Fibroblast of skin of abdomen (primary cell): ENCODE measurements around the gene NBAS.
"Not testable (repeated sequence)": the region's sequence is repeated elsewhere in the genome, so short reads cannot be mapped to it uniquely, and the experiment has no call there.

Experiments
- DNase-seq: peaks from one replicate; pipeline ENCODE4 v3.0.0-alpha.2; 2013

NBAS gene

DNA sequence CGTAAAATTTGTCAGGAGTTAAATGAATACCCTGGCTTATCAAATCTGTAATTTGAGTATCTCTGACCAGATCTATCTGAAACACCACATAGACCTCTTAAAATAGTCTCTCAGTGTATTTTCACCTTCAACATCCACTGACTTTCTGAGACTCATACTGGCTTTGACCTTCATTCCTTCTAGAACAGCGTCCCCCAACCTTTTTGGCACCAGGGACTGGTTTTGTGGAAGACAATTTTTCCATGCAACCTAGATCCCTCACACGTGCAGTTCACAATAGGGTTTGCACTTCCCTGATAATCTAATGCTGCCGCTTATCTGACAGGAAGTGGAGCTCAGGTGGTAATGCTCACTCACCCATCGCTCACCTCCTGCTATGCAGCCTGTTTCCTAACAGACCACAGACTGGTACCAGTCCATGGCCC is 3.2 kb downstream of the NBAS start:
- DNase-seq, result no peak

DNA sequence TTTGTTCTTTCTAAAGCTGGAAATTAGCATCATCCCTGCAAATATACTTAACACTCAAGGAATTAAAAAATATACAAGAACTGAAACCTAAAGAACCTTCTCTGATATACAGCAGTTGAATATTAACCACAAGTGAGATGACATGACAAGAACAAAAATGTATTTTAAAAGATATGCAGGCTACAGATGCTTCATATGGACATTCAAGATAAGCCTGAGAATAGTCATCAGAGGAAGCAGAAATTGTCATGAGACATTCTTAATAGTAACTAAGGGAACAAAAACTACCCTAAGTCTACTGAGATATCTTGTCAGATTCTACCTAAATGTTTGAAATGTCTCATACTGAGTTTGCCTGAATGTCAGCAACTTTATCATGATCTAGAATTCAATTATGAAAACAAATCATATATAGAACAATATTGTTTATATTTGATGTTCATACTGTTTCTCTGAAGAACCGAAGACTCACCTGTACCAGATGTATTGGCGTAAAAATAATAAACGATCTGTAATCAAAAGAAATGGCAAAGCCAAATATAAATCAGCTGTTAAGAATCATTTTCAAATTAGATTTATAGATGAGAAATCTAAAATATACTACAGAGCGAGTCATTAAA is 4.7 kb downstream of the NBAS start:
- DNase-seq, result no peak

DNA sequence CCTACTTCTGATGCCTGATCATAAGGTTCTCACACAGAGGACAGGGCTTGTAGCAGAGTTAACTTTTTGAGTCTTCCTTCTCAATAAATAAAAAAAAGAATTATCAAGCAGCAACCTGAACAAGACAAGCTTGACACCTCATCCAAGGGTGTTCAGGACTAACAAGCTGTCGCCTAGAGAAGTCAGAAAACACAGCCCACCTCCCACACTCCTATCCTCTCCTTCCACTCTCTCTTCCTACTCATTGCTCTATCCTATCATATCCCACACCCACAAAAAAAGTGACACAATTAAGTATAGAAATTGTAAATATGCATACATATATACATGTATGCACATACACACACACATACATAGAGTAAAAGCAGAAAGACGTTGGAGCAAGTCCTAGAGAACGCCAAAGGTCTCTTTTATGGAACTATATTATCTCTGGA is 5.4 kb downstream of the NBAS start:
- DNase-seq, result no peak

DNA sequence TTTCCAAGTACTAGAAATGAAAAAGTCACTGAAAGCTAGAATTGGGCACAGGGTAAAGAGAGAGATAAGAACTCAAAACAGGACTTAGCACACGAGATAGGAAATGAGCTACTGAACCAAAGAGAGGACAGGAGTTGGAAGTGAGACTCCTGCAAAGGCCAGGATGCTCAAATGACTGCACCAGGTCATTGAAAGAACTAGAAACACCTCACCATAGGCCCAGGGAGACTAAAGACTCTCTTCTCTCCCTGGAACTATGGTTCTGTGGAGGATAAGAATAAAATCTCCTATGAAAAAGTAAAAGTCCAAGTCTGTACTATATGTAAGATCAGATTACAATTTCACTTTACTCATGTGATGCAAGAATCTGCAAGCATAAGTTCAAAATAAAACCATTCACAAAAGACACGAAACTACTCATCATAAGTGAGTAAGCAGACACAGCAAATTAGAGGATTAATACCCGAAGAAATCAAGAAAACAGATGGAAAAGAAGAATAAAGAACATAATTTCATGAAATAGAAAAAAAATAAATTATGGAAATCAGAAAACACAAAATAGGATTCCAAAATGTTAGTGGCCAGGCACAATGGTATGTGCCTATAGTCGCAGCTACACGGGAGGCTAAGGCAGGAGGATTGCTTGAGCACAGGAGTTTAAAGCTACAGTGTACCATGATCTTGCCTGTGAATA is 6.5 kb downstream of the NBAS start:
- peak; percentile 55 for DNase-seq

DNA sequence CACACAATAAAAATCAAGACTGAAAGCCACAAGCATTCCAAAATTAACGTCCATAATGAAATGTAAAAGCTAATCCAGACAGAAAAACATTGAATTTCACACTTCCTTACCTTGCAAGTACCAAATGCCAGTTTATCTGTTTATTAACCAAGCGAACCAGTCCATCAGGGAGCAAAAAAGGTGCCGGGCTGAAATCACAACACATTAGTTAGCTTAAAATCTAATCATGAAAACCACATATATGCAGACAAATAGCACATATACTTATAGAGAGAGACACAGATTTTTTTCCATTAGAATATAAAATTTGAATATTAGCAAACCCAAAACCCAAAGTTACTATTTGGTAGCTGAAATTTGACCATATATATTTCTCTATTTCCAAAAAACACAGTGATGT is 7.2 kb downstream of the NBAS start:
- DNase-seq, result no peak

DNA sequence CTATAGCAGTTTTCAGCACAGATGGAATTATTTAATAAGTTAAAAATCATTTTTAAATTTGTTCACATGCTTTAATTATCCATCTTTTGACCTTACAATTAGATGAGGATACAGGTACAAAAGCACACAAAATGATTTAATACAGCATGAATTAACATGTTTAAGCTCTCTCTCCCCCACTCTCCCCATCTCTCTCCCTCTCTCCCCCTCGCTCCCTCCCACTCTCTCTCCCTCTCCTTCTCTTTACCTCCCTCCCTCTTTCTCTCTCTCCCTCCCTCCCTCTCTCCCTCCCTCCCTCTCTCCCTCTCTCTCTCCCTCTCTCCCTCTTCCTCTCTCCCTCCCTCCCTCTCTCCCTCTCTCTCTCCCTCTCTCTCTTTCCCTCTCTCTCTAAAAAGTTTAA is 7.6 kb downstream of the NBAS start:
- no peak for DNase-seq

DNA sequence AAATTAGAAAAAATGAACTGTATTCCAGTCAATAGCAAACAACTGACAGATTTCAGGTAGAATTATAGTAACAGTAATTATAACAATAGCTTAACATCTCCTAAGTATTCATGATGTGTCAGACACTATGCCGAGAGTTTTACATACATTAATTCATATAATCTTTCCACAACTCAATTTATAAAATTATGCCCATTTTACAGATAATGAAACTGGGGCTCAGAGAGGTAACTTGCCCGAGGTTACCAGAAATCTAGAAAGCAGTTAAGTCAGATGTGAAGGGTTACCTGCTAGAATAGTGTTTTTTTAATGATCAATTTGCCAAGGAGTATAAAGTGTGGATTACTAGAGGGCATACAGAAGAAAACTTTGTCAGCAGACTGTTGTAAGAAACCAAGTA is 12.2 kb downstream of the NBAS start:
- DNase-seq, result no peak

DNA sequence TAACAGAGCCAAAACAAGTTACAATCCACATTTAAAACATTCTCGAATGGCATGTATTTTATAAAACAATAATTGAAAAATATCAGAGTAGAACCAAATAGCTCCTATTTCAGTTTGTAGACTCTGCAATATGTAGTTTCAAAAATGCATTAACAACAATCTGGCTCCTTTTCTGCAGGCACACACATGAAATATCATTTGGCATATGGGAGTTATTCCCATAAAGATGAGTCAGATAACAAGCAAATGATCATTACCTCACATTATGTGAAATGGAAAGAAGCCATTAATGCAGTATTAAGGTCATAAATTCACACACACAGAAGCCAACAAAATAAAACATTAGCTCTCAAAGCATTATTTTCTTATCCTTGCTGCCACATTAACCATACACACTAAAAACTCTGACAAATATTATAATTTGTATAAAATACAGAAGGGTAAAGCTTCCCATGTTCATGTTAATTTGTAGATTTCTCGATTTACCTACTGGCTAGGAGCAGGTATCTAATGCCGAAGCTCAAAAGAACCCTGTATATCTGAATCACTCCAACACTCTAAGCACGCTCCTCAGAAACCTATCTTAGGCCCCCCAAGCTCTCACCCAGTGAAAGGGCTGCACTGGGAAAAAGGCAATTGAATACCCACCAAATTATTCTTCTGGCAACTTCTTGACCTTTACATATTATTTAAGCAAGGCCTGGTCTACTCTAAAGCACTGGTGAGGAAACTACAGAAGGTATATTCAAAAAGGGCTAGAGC is 13.8 kb downstream of the NBAS start:
- DNase-seq, result peak; percentile 11

DNA sequence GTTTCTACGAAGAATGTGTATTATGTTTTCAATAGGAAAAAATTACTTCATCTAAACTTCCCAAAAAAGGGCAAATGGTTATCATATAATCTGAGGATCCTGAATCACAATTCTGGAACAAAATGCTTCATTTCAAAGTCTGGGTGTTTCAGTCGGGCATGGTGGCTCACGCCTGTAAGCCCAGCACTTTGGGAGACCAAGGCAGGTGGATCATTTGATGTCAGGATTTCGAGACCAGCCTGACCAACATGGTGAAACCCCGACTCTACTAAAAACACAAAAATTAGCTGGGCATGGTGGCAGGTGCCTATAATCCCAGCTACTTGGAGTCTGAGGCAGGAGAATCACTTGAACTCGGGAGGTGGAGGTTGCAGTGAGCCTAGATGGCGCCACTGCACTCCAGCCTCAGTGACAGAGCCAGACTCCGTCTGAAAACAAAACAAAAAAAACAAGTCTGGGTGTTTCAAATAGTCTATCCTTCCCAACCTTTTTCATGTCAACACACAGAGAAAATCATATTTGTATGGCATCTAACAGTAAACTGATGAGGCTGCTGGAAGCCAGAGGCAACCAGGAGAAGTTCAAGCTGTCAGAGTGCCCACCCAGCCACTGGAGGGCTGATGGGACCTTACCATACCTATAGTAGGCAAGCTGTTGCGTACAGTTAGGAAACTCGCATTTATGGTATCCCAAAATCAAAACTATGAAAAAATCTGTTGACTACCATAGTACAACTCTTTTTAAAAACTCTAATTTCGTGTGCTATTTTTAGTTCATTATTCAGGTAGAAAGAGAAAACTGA is 14.6 kb downstream of the NBAS start:
- DNase-seq, result no peak

DNA sequence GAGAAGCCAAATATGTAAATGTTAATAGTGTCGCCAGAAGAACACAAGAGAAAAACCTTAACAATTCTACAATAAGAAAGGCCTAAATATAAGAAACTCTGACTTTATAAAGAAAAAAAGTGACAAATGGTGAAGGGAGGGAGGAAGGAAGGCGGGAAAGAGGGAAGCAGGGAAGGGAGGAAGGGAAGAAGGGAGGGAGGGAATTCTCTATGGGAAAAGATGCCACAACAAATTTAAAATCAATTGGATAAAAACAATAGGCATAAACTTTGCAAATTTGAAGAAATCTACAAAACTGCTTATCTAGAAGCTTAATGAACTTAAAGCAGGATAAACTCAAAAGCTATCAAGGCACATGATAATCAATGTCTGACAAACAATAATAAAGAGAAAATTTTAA is 16.9 kb downstream of the NBAS start:
- no peak for DNase-seq

DNA sequence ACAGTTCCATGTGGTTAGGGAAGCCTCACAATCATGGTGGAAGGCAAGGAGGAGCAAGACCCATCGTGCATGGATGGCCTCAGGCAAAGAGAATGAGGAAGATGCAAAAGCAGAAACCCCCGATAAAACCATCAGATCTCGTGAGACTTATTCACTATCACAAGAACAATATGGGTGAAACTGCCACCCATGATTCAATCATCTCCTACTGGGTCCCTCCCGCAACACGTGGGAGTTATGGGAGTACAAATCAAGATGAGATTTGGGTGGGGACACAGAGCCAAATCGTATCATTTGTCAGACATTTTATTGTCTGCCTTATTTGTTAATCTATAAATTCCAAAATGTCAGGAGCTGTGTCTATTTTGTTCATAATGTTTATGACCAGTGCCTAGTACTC is 17.6 kb downstream of the NBAS start:
- DNase-seq, result no peak

DNA sequence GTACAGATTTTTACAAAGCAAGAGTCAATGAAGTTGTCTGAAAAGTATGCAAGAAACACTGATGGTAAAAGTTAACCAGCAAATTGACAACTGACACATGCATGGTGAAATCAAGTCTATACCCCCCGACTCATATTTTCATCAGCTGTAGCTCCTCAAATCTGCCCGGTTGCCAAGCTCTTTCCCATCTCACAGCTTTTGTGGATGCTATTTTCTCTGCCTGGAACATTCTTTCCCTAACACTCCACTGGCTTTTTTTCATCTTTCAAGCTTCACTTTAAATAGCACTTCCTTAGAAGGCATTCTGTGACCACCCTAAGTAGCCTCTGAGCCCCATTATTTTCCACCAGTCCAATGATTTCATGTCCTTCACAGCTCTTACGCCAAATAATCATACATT is 18.1 kb downstream of the NBAS start:
- no peak for DNase-seq

DNA sequence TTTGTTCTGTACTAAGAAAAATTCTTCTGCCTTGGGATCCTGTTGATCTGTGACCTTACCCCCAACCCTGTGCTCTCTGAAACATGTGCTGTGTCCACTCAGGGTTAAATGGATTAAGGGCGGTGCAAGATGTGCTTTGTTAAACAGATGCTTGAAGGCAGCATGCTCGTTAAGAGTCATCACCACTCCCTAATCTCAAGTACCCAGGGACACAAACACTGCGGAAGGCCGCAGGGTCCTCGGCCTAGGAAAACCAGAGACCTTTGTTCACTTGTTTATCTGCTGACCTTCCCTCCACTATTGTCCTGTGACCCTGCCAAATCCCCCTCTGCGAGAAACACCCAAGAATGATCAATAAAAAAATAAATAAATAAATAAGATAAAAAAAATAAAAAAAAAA is 18.9 kb downstream of the NBAS start:
- DNase-seq, result not testable (repeated sequence)

DNA sequence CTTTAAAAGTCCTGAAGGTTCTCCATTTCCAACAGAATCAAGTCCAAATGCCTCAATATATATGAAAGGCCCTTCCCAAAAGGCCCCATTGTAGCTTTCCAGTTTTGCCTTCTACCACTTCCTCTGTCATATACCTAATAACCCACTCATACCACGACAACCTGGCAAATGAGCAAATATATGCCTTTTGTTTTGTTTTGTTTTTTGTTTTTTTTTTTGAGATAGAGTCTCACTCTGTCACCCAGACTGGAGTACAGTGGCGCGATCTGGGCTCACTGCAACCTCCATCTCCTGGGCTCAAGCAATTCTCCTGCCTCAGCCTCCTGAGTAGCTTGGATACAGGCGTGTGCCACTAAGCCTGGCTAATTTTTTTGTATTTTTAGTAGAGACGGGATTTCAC is 20.6 kb downstream of the NBAS start:
- DNase-seq, result not testable (repeated sequence)

DNA sequence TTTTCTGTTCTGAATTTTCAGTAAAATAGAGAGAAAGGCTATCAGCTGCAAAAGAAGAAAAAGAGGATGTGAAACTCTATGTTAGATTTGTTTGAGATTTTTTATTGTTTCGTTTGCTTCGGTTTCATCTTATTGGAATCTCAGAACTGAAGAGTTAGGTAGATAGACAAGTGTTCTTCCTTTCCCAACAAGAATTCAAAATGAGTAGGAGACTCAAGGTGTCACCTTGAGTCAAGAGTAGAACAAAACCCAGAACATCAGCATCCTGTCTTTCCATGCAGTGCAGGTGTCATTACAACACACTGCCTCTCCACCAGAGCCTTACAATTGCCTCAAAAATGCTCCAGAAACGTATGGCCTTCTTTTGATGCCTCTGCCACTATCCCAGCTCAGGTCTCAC is 21.1 kb downstream of the NBAS start:
- no peak for DNase-seq

DNA sequence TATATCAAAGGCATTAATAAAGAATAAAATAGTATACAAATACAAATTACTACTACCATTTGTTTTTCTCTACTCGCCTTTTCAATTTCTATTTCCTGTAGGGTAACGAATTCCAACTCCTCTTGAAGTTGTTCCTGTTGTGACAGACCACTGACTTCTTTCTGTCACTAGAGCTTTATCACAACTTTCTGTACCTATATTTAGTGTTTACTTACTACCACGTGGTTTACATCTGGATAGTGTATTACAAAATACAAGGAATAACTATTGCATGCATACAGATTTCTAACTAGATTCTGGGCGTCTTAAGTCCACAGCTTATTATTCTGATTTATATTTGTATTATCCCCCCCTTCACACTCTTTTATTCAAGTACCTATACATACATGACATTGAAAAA is 22.3 kb downstream of the NBAS start:
- DNase-seq, result no peak

DNA sequence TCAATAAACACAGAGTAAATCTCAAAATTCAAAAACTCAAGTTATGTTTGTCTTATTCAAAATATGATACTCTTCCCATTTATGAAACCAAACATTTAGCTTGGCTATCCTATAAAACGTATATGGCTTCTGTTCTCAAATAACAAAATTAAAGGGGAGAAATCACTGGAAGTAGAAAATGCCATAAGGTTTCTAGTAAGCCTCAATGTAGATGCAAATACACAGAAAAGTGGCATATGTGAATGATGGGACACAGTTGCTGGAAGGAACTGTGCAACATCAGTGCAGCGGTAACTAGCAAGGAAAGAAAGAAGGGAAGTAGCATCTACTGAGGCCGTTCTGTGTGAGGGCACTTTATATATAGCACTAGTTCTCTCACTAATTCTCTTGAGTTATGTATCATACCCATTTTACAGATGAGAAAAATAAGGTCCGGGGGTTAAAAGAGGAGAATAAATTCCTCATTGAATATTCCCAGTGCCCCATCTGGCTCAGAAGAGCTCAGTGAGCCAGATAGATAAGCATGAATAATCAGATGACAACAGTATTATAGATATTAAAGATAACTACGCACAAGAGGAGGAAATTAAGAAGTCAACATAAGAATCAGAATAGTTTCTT is 27.2 kb downstream of the NBAS start:
- no peak for DNase-seq

DNA sequence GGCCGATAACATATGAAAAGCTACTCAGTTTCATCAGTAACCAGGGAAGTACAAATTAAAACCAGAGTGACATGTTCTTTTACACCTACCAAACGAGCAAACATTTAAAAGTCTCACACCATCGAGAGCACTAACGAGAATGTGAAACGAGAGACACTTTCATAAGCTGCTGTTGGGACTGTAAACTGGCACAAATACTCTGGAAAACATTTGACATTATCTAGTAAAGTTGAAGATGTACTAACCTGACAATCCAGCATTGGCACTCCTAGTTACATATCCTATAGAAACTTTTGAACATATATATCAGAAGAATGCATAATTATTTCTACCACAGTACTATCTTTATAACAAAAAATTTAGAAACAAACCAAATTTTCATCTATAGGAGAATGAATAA is 28.1 kb downstream of the NBAS start:
- no peak for DNase-seq

DNA sequence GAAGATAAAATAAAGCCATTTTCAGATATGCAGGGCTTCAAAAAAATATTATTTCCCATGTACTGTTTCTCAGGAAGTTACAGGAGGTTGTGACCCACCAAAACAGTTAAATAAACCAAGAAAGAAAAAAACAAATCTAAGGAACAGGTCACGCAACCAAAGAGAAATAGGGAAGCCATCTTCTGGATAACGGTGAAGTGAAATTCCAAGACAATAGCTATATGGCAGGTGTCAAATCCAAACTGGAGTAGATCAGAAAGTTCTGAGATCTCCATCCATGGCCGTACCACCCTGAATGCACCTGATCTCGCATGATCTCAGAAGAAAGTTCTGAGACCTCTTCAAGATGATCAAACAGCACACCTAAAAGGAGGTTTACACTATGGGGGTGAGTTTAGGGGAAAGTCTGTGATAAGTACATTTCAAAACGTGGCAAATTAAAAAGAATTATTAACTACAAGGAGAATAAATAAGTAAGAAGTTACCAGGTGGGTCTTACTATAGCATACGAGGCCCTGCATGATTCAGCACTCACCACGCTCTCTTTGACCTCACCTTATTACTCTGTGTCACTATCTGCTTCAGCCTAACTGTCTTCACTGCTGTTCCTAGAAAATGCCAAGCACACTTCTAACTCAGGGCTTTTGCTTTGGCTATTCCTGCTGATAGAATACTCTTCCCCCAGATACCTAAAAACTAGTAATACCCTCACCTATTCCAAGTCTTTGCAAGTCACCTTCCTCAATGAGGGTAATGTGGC is 29.9 kb downstream of the NBAS start:
- no peak for DNase-seq

DNA sequence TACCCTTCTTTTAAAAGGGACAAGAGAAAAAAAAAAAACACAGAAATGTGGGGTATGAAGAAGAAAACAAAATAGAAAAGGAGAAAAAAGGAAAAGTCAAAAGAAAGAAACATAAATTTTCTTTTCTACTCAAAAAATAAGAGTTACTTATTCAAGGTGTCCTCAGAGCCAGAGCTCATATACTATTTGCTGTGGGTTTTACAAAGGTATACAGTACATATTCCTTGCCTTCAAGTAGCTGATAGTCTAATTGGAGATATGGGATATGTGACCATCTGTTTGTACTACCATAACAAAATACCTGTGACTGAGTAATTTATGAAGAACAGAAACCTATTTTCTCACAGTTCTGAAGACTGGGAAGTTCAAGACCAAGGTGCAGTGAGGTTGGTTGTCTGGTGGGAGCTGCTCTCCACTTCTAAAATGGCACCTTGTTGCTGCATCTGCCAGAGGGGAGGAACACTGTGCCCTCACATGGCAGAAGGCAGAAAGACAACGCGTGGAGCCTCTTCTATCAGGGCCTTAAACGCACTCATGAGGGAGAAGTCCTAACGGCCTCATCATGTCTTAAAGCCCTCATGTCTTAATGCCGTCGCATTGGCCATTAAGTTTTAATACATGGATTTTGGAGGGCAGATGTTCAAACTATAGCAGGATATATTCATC is 33.9 kb downstream of the NBAS start:
- DNase-seq, result no peak

DNA sequence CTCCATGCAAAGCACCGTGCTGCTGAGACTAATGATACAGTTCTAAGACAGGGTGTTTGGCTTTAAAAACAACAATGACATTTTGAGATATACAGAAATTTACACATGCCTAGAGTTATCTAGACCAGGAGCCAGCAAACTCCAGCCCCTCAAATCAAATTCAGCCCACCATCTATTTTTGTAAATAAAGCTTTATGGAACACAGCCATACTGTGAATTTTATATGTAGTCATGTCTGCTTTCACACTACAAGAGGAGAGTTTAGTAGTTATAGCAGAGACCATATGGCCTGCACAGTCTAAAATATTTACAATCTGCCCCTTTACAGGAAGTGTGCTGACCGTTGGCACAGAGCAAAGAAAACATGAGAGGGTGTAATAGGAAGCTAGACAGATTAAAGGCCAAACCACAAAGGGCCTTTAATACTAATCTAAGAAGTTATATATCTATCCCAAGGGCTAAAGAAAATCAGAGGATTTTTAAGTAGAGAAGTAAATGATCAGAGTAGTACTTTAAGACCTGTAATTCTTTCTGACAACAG is 39.4 kb downstream of the NBAS start:
- DNase-seq, result no peak
